ENCODE results near the gene RGS10.

DNA sequence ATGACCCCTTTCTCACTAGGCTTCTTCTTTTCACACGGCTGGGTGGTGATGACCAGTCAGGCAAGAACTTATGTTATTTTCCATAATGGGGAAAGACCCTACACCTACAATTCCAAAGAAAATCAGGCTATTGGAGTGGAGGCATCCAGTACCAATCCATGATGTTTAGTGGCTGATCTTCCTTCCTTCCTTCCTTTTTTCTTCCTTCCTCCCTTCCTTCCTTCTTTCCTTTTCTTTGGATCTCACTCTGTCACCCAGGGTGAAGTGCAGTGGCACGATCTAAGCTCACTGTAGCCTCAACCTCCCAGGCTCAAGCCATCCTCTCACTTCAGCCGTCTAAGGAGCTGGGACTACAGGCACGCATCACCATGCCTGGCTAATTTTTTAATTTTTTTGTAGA, 2.5 kb downstream of the RGS10 start:
- TF ChIP-seq, protein P1, sequence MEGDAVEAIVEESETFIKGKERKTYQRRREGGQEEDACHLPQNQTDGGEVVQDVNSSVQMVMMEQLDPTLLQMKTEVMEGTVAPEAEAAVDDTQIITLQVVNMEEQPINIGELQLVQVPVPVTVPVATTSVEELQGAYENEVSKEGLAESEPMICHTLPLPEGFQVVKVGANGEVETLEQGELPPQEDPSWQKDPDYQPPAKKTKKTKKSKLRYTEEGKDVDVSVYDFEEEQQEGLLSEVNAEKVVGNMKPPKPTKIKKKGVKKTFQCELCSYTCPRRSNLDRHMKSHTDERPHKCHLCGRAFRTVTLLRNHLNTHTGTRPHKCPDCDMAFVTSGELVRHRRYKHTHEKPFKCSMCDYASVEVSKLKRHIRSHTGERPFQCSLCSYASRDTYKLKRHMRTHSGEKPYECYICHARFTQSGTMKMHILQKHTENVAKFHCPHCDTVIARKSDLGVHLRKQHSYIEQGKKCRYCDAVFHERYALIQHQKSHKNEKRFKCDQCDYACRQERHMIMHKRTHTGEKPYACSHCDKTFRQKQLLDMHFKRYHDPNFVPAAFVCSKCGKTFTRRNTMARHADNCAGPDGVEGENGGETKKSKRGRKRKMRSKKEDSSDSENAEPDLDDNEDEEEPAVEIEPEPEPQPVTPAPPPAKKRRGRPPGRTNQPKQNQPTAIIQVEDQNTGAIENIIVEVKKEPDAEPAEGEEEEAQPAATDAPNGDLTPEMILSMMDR (conservative IDR thresholded peaks at IDR 0.05; ENCODE audit: low read length), result no peak
- TF ChIP-seq EZH2phosphoT487 (IDR thresholded peaks at IDR 0.05; ENCODE audit: borderline replicate concordance), result no peak
